Omental fat pad (tissue), 4 donors: ENCODE data around the gene EML1. TPM values are rescaled to one million over a fixed set of nuclear protein-coding genes. Genes with fewer than 3 reads are reported as not detected.

ENCODE experiments used
- ATAC-seq: fragments of 150-250 bp; one replicate; pipeline ENCODE4 v1.9.1; 2016; ENCODE audit warnings: mild to moderate bottlenecking, moderate library complexity; ENCODE audit not compliant: low FRiP score
- DNase-seq: peaks from one replicate; pipeline ENCODE4 v3.0.0-alpha.2; 2019; ENCODE audit warnings: low spot score
- total RNA-seq, 4 donors: library from RNA; depleted of rRNA; stranded (reverse); fragments of >200 nt; gene quantifications; one replicate each; pipeline ENCODE4 v1.1.0, GENCODE V29; 2016
- TF ChIP-seq, protein P1 (sequence below), 3 donors: fragments of 450-650 bp; IDR thresholded peaks; one replicate each; pipeline ENCODE4 v1.5.1; 2016 to 2017; ENCODE audit warnings: antibody characterized with exemption in 3 of 3, mild to moderate bottlenecking in 3 of 3, moderate library complexity in 2 of 3

EML1 gene
- total RNA-seq, 4 donors from 2014 or later, result 33.2 to 88.0 (median 43.5) TPM

DNA sequence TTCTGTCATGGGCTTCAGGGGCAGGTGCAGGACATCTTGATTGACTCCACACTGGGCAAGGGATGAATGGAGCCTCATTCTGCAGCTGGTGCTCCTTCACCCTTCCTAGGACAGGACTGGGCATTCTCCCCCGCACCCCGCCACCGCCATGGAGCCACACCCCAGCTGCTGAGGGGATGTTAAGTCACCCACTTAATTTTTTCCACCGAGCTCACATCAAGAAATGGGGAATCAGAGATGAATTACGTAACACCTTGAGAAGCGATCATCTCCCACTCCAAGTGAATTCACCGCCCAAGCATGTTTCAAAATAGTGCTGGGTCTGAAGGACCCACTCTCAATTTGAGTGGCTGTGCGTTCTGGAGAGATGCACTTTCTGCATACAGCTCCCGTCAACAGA lies 94.2 kb downstream of the EML1 start:
- DNase-seq, result no peak
- no peak for ATAC-seq
- TF ChIP-seq, protein P1, sequence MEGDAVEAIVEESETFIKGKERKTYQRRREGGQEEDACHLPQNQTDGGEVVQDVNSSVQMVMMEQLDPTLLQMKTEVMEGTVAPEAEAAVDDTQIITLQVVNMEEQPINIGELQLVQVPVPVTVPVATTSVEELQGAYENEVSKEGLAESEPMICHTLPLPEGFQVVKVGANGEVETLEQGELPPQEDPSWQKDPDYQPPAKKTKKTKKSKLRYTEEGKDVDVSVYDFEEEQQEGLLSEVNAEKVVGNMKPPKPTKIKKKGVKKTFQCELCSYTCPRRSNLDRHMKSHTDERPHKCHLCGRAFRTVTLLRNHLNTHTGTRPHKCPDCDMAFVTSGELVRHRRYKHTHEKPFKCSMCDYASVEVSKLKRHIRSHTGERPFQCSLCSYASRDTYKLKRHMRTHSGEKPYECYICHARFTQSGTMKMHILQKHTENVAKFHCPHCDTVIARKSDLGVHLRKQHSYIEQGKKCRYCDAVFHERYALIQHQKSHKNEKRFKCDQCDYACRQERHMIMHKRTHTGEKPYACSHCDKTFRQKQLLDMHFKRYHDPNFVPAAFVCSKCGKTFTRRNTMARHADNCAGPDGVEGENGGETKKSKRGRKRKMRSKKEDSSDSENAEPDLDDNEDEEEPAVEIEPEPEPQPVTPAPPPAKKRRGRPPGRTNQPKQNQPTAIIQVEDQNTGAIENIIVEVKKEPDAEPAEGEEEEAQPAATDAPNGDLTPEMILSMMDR (IDR thresholded peaks at IDR 0.05), result no peak

DNA sequence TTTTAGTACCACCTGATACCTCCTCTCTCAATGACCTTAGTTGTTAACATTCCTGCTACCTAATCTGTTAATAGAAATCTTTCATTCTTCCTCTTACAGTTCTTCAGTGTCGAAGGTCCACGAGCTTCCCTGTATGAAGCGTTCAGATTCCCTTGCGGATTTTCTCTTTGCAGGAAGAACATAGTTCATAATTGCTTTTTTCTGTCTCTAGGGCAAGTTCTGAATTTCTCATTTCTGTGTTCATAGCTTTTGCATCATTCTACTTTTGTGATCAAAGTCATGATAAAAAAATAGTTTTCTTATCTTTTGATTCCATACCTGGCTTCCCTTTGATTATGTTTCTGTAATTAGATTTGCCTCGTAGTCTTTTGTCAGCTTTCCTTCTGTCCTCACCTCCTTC lies 94.9 kb downstream of the EML1 start:
- TF ChIP-seq, protein P1 (IDR thresholded peaks at IDR 0.05), result no peak
- DNase-seq (no peak), ATAC-seq (no peak)

DNA sequence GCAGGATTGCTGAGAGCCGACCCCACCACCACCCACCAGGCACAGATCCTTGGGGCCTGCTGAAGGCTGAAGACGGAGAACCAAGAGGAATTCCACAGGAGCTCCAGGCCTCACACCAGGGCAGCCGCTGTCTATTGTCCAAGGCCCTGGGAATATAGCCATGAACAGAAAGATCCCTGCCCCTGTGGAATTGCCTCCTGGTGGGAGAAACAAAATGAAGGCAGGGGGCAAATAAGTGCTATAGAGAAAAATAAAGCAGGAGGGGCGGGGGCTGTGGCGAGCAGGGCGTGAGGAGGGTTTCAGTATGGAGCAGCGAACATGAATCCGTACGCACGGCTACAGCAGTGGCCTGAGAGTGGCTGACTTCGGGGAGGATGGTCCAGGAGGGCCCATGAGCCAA lies 96.1 kb downstream of the EML1 start:
- TF ChIP-seq, protein P1 (IDR thresholded peaks at IDR 0.05), result no peak
- ATAC-seq, result no peak
- DNase-seq, result no peak

DNA sequence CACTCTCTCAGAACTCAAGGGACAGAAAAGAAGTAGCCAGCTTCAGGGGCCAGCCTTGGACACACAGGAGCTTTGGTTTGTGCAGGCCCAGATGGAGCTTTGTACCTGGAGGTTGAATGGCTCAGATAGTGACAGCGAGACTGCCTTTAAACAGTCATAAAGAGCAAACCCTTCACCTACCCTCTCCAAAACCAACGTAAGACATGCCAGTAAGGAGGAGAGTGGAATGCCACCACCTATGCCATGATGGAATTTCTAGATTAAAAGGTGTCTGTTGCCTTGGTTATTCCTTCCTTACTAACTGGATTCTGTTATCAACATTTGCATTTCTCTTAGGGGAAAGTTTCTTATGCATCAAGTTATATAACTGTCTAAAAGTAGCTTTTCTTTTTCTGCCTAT lies 98.1 kb downstream of the EML1 start:
- TF ChIP-seq, protein P1 (IDR thresholded peaks at IDR 0.05), result no peak
- ATAC-seq (no peak), DNase-seq (no peak)

DNA sequence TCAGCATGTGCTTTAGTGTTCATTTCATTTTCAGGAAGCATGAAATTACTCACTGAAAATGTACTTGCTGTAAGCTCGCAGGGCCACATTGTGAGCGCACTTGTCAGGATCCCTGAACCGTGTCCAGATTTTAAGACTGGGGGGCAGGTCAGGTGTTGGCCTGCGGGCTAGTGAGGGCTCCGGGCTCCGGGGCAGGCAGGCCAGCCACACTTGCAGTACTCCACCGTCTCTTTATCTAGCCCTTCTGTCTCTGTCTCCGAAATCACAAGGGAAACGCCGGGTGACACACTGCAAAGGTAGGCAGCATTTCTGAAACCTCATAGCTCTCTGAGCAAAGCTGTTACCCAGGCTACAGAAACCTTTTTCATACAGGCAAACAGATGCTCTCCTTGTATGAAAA lies 98.7 kb downstream of the EML1 start:
- ATAC-seq (no peak), DNase-seq (no peak)
- TF ChIP-seq, protein P1 (IDR thresholded peaks at IDR 0.05), result no peak

DNA sequence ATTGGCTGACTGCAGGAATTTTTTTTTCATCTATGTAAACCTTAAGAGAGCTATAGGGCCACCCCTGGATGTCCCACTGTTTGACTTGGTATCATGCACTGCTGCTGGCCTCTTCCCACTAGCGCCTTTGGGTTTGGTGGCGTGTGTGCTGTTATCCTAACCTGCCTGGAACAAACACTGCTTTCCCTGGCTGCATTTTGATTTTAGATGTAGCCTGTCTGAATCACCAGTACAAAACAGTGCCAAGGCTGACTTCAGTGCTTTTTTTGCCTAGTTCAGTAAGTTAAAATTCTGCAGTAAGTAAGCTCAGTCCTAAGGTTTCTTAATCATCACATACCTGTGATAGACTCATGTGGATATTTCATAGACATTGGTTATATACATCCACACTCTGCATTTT lies 99.2 kb downstream of the EML1 start:
- ATAC-seq (no peak), DNase-seq (no peak)
- TF ChIP-seq, protein P1 (IDR thresholded peaks at IDR 0.05), result no peak

DNA sequence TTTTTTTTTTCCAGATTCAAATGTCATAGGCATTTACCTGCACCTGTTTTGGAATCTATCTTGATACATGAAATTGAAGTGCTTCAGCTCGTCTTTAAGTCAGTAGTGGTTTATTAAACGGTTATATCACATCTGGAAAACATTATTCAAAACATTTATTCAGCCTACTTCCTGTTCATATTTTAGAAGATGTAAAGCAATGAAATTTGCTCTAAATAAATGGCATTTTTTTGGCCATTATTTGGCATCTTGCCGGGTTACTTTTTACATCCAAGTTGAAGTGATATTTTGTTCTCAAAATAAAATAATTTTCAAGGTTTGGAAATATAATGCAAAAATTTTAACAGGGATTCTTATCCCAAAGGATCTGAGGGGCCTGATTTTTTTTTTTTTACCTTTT lies 103.1 kb downstream of the EML1 start:
- DNase-seq (no peak), ATAC-seq (no peak)
- TF ChIP-seq, protein P1 (IDR thresholded peaks at IDR 0.05), result no peak
